HG03378 (cell line): ENCODE data around the gene PRXL2B.

ENCODE experiments used
- ATAC-seq: cut with Tn5 transposase; IDR thresholded peaks from one replicate; pipeline ENCODE4 v1.9.1; 2021; ENCODE audit warnings: mild to moderate bottlenecking, moderate library complexity; ENCODE audit not compliant: unreplicated experiment

Gene PRXL2B

DNA sequence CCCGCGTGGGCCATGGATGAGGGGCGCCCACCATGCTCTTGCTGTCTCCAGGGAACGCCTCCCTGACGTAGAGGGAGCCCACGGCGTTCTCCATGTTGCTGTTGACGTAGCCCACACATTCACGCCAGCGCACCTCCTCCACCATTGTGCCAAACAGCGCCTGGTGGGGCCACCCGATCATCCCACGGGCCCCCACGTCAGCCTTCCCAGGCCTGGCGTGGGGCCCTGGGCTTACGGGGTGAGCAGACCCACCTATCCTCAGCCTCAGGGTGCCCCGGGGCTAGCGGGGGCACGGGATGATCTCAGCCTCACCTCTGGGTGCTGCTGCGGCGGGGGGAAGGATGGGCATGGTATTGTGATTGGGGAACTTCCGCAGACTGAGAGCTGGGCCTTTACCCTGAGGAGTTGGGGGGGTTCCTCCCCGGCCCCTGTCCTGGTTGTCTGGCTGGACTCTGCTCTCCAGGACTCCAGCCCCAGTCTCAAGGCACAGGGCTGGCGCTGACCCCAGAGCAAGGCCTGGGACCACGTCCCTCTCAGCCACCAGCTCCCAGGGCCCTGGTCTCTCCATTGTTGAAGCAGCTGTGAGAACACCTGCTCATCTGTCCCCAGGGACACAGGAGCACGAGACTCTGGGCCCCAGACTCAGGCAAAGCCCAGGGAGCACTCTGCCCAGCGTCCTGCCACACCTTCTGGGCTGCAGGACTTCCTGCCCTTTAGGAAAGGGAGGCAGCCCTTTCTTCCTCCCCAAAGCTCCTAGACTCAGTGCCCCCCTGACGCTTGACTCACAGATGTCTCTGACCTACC lies 10.2 kb downstream of the PRXL2B start:
- no peak for ATAC-seq

DNA sequence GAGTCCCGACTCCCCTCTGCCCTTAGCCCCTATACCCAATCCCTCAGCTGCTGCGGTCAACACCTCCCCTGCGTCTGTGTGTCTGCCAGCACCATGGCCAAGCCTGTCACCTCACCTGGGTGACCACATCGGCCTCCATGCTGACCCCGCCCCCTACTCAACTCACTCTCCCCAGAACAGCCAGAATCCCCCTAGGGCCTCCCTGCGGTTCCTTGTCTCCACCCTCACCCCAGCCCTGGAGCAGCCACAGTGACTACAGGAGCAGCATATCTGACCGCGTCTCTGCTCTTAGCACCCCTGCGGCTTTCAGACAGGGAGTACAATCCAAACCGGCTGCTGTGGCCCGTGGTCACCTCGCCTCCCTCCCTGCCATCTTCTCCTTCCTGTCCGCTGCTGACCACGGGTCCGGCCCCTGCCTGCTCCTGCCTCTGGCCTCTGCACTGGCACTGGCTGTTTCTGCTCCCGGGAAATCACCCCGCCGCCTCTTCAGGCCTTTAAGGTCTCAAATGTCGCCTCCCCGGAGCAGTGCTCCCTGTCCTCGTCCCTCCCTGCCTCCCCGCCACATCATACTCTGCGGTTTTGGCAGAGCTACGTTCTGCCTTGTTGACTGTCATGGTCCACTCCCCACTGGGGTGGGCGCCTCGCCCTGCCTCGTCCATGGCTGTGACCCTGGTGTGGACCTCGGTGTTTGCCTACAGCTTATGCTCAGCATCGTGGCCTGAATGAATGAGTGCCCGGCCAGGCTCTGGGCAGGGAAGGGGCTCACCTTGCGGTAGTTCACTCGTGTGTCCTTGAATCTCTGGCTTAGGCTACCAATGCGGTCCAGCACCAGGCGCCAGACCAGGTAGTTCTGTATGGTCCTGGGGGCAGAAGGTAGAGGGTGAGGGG lies 11.1 kb downstream of the PRXL2B start:
- no peak for ATAC-seq

DNA sequence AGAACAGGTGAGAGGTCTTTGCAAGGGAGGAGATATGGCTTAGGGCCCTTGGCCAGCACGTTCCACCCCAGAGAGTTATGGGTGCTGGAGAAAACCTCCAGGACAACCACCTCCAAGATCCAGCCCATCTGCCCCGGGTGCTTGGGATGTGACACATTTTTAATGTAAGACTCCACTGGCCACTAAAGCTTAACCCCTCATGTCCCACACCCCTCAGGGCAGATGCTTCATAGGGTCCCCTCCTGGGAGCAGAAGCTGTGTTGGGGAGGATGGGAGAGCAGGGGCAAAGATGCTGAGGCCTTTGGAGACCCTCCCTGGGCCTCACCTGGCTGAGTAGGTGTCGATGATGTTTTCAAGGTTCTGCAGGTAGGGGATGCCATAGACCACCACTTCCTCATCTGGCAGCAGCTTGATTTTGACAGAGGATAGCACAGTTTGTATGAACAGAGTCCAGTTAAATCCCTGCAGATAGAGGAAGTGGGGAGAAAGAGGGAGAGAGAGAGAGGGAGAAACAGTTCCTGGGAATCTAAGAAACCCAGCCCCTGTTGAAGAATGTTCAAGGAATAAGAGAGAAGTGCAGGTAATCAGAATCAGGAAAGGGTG lies 11.9 kb downstream of the PRXL2B start:
- no peak for ATAC-seq

DNA sequence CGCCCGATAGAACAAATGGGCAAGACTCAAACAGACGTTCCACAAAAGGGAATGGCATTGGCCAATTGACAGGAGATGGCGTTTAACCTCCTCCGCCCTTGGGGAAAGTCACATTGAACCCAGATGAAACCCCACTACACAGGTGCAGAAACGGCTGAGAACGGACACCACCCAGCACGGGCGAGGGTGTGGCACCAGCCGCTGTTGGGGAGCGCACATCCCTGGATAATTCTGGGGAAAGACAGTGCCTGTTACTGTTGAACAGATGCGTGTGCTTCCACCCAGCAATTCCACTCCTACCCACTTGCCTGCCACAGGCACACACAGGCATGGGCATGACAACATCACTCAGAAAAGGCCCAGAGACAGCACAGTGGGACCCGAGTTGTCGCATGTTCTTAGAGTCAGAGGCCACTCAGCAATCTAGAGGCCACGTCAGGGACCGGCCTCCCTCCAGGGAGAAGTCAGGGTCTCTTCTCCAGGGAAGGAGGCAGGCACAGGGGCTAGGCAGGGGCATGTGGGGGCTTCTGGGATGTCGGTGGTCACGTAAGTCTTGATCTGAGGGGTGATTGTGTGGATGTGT lies 15.2 kb downstream of the PRXL2B start:
- ATAC-seq, result no peak

DNA sequence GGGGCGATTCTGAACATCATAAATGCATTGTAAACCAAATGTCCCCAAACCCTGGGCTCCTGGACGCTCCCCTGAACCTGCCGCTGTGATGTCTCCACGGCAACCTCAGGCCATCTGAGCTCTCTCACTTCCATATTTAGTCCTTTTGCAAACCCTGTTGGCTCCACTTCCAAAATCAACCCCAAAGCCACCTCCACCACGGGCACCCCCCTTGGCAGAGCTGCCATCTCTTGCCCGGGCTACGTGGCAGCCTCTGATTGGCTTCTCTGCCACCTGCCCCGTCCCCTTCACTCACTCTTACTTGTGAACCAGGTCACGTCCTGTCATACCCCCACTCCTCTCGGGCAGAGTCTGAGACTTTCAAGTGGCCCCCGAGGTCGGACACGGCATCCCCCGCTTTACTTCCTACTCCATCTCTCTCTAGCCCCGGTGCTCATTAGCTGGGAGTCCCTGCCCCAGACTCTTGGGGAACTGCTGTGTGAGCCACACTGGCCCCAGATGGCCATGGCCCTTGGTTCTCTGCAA lies 15.8 kb downstream of the PRXL2B start:
- no peak for ATAC-seq

DNA sequence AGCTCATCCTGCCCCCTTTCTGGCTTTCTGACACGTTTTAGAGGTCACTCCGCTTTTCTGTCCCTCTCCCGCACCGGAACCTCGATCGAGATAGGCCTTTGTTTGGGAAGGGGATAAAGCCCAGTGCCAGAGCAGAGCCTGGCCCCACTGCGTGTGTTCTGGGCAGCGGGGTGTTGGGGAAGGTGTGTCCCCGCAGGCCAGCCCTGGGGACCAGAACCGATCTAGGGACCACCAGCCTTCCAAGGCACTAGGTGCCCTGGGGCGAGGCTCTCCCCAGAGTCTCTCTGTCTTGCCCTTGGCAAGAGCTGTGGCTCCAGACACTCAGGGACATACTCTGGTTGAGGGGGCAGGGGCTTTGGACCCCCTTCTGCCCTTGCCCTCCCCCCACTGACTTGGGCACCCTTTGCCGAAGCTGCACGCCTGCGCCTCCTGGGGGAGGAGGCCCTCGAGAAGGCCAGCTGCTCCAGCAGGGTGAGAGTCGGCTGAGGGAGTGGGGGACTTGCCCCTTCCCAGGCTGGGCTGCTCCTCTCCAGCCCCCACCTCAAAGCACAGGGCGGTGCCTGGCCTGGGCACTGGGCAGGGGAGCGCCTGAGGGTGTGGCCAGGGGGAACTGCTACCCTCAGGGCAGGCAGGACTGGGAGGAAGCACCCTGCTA lies 16.4 kb downstream of the PRXL2B start:
- no peak for ATAC-seq

DNA sequence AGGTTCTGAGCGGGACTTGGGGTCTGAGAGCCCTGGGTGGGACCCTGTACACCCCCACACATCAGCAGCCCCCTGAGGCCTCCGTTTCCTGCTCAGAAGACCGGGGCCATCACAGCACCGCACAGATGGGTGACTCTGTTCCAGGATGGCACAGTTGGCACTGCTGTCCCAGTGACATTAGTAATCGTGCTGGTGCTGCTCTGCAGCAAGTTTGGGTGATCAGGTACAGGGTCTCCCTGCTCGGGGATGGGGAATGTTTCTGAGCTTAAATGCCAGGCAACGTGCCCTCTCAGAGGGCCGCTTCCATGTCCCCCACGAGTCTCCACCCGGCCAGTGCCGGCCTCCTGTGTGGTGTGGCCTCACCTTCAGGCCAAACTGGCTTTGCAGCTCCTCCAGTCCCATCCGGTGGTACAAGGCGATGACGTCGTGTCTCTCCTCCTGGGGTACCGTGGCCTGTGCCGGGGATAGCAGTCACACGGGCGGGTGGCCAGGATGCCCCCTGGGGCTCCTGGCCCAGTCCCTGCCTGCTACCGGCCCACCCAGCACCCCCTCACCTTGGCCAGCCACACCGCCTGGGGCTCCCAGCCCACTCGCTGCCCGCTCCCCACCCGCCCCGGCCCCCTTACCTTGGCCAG lies 17.1 kb downstream of the PRXL2B start:
- no peak for ATAC-seq

DNA sequence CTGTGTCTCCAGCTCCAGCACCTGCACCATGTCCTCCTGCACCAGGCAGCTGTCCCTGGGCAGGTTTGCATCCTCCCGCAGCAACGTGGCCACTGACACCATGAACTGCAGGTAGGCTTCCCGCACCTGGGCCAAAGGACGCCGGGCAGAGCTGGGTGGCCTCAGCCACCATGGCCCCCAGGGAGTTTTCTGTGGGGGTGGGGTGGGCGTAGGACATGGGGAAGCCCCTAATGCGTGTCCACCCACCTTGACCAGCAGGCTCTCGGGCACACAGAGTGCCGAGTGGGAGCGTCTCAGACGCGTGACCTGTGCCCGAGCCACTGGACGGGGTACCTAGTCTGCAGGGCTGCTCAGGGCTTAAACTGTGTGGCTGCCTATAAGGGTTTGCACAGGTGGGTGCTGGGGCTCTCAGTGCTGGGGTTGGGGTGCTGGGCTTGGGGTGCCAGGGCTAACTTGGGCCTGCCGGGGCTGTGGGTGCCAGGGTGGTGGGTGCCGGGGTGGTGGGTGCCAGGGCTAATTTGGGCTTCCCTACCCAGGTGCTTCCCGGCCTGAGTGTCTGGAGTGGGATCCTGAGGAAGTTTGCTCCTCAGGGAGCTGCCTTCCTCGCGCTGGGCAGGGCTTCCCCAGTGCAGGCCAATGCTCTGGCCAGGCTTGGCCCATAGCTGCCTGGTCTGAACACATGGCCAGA lies 17.7 kb downstream of the PRXL2B start:
- no peak for ATAC-seq

DNA sequence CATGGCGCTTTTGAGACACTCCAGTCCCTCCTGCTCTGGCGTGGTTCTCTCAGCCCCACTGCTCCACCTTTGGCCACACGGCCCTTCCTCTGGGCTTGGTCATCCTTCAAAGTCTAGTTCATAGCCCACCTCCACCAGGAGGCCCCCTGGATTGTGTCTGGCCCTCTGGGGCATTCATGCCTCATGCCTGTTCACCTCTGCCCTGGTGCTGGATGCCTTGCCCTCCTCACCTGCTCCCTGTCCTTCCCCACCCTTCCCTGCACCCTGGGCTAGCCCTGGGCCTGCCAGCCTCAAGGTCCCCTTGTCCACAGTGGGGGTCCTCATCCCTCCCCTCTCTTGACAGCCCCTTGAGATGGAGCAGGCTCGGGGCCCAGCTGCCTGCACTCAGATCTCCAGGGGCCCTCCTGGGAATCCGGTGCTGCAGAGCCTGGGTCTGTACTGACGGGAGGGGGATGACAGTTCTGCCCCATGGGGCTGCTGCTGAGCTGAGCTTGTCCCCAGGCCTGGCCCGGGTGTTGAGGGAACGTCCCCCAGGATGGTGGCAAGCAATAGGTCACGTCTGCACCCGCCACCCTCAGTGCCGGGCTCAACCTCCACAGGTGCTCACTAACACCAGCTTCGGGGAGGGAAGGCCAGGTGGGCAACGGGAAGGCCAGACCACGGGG lies 18.4 kb downstream of the PRXL2B start:
- ATAC-seq, result no peak

DNA sequence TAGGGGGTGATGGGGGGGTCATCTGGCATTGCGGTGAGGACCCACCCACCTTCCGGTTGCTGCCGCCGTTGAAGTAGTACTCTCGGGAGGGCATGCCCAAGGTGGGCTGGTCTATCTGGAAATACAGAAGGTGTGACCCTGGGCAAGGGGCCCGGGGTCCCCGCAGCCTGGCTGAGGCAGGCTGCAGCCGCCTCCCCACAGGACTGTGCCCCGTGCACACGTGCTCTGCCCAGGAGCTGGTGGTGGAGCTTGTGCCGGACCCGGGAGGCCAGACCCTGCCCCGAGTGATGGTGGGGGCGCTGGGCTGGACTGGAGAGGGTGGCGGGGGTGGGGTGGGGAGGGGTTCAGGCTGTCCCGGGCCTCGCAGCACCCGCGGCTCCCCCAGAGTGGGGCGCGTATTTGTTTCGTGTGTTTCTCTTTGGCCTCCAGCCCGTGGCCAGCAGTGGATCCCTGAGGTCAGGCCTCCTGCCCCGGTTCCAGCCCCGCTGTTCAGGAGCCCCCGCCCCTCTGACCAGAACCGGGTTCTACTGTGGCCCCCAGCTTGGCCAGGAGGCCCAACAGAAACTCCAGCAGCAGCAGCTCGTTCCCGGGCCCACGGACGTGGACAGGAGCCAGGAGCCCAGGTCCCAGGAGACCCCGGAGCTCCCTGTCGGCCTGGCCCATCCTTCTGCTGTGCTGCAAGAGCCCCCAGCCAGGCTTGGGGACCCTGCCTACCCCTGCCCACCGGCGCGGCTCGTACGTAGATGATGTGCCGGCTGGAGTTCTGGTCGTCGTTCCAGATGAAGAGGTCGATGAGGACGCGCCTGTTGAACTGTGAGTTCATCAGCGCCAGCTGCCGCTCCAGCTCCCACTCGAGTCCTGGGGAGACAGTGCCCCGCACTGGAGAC lies 19.2 kb downstream of the PRXL2B start:
- ATAC-seq, result no peak

DNA sequence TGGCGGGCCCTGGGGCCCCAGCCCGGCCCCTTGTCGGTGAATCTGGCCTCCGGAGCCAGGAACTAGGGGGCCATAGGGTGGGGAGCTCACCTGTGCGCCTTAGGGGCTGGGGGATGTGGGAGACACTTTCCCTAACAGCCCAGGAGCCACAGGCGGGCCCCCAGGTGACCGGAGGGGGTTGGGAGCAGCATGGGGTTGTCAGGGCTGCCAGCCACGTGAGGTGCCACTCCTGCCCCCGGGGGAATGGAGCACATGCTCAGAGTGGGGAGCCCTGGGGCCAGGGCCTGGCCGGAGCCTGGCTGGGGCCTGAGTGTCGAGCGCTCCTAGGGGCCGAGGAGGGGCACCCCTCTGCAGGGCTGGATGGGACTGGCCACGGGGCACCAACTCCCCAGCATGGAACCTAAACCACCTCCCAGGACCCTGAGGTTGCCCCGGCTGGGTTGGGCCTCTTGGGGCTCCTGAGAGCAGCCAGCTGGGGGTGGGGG lies 19.9 kb downstream of the PRXL2B start:
- ATAC-seq, result no peak

DNA sequence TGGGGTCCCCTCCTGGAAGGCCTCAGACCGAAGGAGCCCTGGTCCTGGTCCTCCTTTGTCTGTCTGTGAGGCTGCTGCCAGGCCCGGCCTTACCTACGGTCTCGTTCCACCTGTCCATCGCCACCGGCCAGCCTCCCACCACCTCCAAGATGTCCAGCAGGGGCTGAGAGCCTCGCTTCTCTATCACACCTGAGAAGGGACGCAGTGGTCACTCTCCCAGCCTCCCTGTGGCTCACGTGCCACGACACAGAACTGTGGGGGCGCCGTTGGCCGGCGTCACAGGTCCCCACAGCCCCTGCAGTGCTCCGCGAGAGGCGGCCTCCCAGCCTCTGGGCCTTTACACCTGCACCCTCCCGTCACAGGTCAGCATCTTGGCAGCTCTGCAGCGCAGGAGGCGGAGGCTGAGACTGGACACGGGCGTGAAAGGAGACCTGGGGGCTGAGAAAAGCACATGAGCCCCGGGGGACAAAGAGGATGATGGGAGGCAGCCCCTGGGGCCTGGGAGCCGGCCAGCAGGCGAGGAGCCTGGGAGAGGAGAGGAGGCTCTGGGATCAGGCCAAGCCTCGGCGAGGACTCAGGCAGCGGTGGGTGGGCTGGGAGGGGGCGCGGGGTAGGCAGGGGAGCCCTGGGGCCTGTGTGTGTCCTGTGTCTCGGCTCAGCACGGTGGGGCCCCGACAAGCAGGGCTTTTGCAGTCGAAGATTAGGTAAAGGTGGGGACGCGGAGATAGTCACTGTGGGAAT lies 20.5 kb downstream of the PRXL2B start:
- no peak for ATAC-seq

DNA sequence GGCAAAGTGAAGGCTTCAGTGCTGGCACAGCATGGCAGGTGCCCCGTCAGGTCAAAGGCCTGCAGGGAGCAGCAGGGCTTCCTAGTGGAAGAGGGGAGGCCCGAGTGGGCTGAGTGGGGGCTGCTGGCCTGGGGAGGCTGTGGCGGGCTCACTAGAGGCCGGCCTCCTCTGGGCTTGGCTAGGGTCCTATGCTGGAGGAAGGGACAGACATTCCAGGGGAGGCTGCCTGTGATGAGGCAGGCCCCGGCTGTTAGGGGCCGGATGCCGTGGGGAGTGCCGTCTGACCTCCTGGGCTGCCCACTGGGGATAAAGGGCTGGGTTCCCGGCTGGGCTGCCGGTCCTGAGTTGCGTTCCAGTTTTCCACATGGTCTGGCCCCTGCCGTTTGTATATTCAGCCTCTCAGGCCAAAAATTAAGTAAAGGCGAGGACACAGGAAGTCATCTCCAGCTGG lies 21.1 kb downstream of the PRXL2B start:
- no peak for ATAC-seq

DNA sequence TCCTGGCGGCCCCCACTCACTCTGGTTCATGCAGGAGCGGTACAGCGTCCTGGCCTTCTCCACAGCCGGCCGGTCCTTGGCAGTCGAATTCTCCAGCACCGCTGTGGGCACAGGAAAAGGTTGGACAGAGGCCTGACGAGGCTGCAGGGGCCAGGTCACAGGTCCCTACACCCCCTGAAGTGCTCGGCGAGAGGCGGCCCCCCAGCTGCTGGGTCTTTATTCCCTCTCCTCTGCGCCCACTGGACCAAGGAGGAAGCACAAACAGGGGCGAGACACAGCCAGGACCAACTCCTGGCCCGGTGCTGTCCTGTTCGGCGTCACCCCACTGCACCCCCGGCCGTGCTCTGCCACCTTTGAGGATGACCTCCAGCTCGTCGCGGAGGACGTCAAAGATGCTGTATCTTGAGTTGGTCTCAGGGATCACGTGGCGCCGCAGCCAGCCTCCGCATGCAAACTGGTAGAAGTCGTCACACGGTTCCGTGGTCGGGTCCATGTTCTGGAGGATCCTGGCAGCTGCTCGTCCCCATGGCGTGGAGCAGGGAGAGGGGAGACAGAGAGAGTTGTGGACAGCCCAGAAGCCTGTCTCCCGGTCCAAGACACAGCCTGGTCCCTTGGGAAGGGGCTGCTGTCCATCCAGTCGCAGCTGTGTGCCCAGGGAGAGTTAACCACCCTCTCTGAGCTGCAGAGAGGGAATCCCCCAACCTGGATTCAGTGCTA lies 22.9 kb downstream of the PRXL2B start:
- no peak for ATAC-seq

DNA sequence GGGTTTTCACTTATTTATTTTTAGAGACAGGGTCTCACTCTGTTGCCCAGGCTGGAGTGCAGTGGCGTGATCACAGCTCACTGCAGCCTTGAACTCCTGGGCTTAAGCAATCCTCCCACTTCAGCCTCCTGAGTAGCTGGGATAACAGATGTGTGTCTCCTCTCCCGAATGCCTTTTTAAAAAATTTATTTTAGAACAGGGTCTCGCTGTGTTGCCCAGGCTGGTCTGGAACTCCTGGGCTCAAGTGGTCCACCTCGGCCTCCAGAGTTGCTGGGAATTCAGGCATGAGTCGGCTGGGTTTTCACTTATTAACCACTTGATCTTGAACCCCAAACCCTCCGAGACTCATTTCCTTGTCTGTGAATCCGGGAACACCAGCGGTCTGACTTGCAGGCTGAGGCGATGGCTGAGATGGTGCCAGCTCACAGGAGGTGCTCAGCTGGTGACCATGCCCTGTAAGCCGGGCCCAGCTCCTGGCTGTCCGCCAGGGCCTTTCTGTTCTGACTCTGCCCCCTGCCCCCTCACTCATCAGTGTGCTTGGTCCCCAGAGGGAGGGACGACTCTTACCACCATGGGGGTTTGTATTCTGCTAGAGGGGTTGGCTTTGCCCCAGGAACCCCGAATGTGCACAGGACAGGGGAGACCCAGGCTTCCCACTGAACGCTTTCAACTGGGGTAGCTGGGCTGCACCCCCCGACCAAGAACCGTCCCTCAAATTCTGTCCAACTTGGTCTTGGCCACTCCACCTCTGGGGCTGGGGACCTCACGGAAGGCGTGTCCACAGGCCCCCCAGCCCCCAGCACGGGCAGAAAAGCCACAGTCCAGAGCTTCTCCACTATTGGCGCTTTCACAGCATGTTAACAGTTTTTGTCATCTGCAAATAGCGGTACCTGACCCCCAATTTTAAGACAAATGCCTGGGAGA lies 23.7 kb downstream of the PRXL2B start:
- no peak for ATAC-seq
